ENCODE data around the gene TSKU. TPM values are rescaled to one million over a fixed set of nuclear protein-coding genes. Genes with fewer than 3 reads are reported as not detected.
"Not testable (repeated sequence)": the region's sequence is repeated elsewhere in the genome, so short reads cannot be mapped to it uniquely, and the experiment has no call there.

The TSKU gene, protein sequence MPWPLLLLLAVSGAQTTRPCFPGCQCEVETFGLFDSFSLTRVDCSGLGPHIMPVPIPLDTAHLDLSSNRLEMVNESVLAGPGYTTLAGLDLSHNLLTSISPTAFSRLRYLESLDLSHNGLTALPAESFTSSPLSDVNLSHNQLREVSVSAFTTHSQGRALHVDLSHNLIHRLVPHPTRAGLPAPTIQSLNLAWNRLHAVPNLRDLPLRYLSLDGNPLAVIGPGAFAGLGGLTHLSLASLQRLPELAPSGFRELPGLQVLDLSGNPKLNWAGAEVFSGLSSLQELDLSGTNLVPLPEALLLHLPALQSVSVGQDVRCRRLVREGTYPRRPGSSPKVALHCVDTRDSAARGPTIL
- total RNA-seq = 12.3 TPM

DNA sequence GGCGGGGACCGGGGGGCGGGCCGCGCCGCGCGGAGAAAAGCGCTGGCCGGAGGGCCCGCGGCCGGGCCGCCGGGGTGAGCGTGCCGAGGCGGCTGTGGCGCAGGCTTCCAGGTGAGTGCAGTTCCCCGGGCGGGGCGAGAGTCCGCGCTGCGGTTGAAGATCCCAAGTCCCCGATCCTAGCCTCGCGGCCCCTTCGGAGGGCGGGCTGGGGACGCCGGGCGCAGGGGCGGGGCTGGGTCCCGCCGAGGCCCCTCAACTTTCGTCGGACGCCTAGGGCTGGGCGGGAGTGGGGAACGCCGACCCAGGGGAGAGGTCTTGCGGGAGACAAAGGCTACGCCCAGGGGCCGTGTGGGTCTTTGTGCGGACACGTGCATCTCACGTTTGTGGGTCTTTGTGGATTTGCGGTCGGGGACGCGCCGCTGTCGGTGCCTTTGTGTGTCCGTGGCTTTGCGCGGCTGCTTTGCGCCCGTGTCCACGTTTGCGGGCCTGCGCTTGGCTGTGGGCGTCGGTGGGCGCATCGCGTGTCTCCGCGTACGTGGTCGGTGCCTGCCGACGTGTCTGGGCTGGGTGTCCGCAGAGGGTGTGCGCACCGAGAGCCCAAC is at the start of gene TSKU:
Gene TSKU (plus strand): TSS at position 63 of the 602 bp plus-strand sequence. CDS start 12,261 bp downstream, outside the sequence.
- DNase-seq = no peak

DNA sequence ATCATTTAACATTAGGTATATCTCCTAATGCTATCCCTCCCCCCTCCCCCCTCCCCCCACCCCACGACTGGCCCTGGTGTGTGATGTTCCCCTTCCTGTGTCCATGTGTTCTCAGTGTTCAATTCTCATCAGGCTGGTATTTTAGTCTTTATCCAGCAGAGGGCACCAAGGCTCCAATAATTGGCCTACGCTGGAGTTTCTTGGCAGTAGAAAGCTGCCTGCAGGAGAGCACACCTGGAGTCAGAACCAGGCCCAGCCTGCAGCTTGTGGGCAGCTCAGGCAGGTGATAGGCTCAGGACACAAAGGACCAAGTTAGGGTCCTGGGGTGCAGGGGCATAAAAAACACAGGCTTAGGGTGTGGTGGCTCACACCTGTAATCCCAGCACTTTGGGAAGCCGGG is 49.2 kb upstream of the TSKU start:
- not testable (repeated sequence) for DNase-seq

DNA sequence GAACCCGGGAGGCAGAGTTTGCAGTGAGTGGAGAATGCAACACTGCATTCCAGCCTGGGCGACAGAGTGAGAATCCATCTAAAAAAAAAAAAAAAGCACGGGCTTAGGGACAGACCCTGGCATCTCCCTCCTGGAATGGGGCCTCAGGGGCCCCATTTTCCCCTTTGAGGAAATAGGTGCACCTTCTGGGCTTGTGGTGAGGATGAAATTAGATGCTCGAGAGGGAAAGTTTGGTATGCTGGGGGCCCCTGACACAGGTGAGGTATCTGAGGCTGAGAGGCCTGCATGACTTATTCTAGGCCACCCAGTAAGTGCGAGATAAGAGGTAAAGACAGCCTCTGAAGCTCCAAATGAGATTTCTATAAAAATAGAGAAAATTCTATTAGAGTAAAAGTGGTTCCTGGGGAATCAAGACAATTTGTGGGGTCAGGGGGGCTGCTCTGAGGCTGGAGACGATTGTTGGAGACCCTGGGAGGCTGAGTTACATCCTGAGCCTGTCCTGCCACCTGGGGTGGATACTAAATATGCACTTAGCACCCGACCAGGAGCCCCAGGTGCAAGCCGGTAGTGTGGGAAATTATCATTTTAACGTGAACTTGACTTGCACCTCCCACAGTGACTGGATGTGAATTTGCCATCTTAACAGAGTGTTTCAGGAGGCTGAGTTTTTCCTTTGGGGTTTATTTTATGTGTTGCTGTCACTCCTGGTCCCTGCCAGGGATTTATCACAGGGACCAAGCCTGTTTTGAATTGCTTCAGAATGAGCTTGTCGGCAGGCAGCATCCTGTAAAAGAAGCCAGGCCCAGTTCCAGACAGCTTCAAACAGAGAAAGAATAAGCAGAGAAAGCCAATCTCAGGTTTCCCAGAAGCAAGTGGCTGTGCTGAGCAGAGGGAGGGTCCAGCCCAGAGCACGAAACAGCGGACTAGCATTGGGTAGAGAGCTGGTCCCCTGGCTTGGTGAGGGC is 48.4 kb upstream of the TSKU start:
- DNase-seq = no peak

DNA sequence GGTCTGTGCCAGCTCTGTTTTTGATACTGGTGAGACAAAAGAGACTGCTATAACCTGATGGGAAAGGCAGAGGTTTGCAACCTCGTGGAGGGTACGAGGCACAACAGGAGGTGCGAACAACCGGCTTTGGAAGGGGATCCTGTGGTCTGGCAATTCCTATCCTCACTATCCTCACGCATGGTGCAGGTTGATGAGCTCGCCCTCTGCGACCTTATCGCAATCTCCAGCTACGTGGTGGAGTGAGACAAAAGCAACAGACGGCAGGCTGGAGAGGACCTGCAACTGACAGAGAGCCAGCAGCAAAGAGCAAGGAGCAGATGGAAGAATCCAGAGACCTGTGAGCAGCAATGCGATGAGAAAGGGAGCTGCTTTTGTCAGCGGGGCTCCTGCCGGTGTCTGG is 47.3 kb upstream of the TSKU start:
- no peak for DNase-seq

DNA sequence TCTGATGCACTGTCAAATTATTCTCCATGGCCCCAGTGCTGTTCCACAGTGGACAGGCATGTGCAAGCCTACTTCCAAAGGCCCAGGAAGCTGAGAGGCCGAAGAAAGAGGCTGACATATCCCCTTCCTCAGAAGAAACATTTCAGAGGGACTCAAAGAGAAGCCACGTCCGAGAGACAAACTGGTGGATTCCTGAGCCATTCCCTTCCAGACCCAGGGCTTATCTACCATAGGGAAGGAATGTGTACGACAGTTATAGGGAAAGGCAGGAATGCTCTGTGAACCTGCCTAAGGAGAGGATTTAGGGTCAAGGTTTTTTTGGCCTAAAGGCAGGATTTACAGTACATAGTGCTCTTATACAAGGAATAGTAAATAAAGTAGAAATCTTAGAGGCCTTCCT is 46.9 kb upstream of the TSKU start:
- DNase-seq = no peak

DNA sequence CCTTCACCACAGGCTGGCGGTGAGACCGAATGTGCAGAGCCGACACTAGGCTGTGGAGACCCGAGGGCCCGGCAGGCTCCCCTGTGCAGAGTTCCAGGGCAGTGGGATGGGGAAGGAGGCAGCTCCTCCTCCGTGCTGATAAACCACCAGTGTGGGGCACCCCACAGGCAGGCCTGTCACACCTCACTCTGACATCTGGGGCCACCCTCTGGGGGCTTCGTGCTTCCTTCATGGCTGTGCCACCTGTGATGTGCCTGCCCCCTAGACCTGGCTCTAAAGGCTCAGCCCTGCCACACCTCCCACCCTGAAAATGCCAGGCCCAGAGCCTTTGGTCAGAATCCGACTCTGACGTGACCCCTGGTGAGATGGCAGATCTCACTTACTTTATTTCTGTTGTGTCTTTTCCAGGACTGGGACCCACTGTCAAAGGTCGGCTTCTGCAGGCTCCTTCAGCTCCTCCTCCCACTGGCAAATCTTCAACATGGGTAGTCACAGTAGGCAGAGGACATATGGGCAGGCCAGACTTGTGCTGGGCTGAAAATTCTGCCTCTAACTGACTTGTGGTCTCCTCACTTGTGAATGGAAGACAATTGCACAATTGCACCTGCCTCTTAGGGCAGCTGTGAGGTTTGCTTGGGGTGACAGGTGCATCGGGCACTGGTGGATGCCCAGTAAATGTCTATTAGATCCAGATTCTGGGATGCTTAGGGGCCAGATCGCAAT is 46.2 kb upstream of the TSKU start:
- DNase-seq = no peak

DNA sequence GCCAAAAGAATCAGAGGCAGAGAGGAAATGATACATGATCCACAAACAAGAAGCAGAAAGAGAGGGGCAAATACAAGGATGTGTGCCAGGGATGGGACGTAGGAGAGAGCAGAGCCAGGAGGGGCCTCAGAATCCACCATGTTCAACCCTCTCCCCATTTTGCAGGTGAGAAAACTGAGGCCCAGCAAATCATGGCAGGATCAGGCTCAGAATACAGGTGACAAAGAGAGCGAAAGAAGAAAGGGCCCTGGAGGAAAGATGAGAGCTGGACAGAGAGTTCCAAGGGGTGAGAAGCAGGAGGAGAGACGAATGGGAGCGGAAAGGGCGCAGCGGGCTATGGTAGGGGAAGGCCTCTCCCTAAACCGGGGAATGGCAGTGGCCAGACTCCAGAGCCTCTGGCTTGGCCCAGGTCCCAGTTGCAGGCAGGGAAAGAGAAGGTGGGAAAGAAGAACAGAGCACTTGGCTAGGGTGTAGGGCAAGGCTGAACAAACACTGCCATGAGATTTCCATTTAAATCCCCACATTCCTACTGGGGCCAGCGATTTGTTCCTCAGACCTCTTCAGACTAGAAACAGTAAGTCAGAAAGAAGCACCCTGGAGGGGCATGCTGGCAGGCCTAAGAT is 44.4 kb upstream of the TSKU start:
- no peak for DNase-seq

DNA sequence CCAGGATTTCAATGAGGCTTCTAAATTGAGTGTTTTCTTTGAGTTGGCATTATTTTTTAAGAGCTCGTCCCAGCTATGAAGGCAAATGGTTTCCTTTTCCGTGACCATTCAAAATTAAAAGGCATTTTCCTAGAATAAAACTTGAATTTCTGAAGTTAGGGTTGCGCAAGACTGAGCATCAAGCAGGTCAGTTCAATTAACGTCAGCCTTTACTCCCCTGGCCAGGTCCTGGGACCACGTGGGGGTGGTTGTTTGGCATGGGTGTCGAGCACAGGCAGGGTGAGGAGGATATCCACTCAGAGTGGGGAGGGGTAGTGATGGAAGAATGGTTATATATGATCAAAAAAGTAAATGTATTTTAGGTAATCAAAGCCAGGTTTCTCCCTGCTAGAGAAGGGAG is 43.4 kb upstream of the TSKU start:
- DNase-seq = no peak

DNA sequence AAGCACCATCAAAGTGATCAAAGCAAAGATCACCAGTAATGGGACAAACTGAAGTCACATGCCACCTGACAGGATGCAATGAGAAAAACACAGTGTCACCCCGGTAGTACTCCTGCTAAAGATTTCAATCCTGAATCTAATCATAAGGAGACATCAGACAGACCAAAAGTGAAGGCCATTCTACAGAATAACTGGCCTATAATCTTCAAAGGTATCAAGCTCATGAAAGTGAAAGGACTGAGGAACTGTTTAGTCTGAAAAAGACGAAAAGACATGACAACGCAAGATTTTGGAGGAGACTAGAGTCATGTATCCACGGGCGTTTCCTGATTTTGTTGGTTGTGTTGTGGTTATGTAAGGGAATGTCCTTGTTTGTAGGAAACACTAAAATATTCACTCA is 42.4 kb upstream of the TSKU start:
- no peak for DNase-seq

DNA sequence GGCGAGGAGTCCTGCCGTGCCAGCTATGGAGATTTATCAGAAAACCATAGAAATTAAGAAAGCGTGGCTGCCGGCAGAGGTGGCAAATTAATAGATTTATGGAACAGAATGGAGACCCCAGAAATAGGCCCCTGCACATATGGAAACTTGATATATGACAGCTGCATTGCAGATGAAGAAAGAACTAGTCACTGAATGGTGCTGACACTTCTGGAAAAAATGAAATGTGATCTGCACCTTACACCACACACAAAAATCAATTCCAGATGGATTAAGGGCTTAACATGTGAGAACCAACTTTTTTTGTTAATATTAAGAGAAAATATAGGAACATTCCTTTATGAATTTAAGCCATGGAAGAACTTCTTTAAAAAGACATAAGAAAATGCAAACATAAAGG is 40.3 kb upstream of the TSKU start:
- no peak for DNase-seq

DNA sequence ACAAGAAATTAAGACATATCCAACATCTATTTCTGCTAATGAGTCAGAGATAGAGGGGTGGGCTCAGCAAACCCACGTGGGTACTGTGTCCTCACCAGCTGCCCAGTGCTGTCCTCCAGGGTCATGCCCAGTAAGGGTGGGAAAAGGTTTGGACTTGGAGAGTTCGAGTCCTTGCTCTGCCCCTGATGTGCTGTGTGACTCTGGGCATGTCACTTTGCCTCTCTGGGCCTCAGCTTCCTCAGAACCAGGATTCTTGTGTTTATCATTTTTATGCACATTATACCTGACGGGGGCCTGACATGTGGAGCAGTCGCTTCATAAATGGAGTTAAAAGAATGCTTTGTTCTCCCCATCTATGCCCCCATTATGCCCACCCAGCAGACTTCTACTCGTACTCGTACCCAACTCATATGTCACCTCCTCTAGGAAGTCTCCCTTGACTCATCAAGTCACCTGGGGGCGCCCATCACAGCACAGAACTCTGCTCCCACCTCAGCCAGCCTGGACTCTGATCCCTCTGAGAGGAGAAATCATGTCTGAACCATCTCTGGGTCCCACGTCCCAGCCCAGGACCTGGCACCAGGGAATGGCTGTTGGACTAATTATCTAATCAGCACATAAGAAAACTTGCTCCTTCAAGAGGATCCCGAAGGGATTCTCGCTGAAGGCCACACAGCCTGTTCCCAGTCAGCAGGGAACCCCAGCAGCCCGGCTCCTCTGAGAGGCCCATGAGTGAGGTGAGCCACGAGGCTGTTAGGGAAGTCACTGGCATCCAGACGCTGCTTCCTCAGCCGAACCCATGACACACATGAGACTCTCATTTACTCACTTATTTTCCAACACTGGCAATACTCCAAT is 38.7 kb upstream of the TSKU start:
- DNase-seq = no peak

DNA sequence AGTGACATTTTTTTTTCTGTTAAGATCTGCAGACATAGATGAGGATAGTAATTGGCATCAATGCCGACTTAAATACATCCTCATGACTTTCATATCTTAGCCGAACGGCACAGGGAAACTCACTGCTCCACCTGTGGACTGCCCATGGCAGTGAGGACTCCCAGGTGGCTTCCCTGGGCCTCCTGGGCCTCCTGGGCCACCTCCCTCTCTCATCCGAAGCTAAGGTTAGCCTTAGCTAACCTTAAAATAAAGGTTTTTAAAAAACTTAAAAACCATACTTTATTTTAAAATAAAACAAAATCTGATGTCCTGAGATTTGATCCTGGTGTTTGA is 38.1 kb upstream of the TSKU start:
- DNase-seq = no peak

DNA sequence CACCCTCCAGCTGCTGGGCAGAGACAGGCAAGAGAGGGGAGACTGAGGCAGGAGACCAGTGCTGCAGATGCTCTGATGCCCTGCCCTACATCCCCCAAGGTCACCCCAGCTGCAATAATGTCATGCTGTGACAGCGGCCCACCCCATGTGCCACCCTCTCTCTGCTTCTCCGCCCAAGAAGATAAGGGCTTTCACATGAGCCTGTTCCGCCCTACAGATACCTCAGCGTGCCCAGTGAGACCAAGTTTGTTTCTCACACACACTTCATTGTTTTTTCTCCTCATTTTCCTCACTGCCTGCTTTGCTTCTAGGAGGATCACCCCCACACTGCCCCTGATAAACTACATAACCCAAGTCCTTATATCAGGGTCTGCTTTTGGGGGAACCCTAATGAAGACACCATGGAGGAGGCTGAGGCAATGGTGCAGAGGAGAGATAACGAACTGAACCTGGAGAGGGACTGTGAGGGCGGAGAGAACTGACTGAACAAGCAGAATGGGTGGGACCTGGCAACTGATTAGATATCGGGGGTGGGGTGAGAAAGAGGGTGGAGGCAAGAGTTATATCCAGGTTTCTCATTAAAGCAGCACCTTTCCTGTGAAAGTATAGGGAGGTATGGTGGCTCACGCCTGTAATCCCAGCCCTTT is 37.5 kb upstream of the TSKU start:
- no peak for DNase-seq

DNA sequence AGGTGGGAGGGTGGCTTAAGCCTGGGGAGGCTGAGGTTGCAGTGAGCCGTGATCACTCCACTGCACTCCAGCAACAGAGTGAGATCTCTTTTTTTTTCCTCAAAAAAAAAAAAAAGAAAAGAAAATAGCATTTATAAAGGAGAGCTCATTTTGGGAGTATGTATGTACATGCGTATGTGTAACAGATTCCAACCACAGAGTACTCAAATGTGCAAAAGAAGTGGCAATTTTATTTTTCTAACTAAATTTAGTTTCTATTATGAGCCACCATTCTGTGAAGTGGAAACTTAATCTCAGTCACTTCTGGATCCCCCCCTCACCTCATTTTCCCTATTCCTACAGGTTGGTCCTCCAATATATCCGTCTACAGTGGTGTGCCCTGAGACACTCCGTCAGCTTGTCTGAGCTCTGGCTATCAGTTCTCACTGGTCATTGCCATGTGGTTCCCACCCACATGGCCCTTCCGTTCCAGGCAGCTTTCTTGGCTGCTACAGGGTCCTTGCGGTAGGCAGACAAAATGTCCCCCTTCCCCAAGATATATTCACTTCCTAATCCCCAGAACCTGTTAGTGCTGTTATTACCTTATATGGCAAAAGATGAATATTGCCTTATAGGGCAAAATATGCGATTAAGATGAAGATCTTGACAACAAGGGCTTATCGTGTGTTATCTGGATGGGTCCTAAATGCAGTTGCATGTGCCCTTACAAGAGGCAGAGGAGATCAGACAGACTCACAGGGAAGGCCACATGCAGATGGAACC is 35.8 kb upstream of the TSKU start:
- no peak for DNase-seq

DNA sequence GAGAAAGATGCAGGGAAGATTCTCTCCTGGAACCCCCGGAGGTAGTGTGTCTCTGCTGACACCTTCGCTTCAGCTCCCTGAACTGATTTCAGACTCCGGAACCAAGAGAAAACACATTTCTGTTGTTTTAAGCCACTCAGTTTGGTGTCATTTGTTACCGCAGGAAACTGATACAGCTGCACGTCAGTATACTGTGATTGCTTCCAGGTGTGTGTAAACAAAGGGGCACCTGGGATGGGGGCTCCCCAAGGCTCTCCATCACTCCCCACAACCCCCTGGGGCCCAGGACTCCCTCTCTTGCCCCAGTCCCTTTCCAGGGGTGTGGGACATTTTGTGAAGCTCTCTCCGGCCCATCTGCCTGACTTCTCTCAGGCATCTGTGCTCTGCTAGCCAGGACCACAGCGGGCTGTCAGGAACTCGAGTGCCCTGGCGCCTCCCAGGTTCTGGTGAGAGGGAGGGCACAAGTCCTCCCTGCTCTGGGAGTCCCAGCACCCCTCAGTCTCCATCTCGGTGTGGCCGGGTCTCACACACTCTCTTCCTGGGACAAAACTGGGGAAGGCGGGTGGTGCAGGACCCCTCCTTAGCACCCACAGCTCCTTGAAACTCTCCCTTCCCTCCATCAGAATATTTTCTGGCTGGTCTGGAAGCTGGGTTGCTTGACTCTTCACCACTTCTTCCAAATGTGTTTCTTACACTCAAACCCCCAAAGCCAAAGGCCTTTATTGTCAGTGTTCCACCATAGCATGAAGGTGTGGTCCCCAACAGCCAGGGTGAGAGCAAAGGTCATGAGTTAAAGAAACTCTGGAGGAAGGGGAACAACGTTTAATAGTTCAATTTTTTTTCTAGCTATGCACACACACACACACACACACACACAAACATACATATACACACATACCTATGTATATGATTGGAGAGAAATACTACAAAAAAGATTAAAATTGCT is 35.0 kb upstream of the TSKU start:
- DNase-seq = no peak

DNA sequence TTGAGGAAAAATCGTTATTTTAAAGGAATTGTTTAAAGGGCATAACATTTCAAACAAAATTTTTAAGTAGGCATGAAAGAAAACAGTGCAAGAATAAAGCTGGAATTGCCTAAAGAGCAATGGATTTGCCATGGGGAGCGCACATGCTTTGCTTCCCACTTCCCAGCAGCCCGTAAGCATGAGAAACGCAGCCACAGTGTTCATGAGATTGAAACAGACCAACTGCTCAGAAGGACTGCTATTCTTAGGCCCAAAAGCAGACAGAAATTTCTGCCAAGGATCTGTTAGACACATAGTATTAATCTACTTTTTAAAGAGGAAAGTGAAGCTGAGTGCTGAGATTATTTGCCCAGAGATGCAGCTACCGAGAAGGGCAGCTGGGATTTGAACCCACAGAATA is 34.2 kb upstream of the TSKU start:
- no peak for DNase-seq

DNA sequence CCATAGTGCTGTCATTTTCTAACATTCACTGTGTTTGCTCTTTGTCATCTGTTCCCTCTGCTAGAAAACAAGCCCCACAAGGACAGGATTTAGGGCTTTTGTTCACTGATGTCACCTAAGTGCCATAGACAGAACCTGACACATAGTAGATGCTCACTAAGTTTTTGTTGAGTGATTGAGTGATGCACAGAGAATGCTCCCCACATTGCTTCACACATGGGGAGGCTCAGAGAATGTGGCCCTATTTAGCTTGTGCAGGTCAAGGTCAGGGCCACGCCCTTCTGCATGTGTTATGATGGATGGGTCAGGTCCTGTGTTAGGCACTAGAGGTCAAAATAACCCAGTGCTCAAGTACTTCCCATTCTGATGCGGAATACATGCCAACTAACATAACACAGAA is 33.1 kb upstream of the TSKU start:
- DNase-seq = no peak

DNA sequence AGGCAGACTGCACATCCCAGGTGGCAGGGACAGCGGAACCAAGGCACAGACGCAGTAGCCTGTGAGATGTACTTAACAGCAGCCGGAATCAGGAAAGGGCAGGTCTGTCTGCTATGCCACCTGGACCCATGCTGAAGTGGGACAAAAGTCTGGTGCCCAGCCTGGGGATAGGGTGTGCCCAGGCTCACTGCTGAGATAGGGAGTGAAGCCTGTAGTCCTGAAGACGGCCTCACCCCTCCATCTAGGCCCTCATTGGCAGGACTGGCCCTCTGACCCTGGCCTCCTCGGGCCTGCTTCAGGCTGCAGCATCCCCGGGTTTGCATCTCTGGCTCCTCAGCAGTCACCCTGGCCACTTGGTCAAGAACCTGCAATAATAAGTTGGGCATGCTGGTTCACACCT is 32.4 kb upstream of the TSKU start:
- no peak for DNase-seq
